Measurements from ENCODE around the gene DSG4. TPM values are rescaled to one million over a fixed set of nuclear protein-coding genes. Genes with fewer than 3 reads are reported as not detected.
"Not testable (repeated sequence)": the region's sequence is repeated elsewhere in the genome, so short reads cannot be mapped to it uniquely, and the experiment has no call there.

The DSG4 gene, protein sequence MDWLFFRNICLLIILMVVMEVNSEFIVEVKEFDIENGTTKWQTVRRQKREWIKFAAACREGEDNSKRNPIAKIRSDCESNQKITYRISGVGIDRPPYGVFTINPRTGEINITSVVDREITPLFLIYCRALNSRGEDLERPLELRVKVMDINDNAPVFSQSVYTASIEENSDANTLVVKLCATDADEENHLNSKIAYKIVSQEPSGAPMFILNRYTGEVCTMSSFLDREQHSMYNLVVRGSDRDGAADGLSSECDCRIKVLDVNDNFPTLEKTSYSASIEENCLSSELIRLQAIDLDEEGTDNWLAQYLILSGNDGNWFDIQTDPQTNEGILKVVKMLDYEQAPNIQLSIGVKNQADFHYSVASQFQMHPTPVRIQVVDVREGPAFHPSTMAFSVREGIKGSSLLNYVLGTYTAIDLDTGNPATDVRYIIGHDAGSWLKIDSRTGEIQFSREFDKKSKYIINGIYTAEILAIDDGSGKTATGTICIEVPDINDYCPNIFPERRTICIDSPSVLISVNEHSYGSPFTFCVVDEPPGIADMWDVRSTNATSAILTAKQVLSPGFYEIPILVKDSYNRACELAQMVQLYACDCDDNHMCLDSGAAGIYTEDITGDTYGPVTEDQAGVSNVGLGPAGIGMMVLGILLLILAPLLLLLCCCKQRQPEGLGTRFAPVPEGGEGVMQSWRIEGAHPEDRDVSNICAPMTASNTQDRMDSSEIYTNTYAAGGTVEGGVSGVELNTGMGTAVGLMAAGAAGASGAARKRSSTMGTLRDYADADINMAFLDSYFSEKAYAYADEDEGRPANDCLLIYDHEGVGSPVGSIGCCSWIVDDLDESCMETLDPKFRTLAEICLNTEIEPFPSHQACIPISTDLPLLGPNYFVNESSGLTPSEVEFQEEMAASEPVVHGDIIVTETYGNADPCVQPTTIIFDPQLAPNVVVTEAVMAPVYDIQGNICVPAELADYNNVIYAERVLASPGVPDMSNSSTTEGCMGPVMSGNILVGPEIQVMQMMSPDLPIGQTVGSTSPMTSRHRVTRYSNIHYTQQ
- under 1 TPM in 1 of 3 donors, not detected in 2; 0.01 TPM for polyA plus RNA-seq

DNA sequence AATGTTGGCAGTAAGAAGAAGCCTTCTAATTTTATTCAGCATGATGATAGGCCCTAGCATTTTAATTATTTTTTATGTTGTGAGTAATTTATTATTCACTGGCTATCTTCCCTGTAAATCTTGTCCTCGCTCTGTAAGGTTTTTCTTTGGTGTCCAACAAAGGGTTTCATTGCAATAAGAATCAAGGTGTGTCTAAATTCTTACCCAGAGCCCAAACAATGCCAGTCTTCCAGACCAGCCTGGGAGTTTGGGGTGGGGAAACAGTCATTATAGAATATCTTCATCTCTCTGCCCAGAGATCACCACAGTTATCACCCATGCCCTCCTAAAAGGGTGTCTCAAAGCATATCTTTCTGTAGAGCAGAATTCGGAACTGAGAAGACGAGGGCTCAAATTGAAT is at the start of gene DSG4:
Gene DSG4 (plus strand): TSS at position 301 of the 400 bp plus-strand sequence. CDS start 135 bp downstream, outside the sequence.
- 87 to 93% (median 91%) methylated on average over 3 of the region's 3 CpGs for WGBS, 3 donors

DNA sequence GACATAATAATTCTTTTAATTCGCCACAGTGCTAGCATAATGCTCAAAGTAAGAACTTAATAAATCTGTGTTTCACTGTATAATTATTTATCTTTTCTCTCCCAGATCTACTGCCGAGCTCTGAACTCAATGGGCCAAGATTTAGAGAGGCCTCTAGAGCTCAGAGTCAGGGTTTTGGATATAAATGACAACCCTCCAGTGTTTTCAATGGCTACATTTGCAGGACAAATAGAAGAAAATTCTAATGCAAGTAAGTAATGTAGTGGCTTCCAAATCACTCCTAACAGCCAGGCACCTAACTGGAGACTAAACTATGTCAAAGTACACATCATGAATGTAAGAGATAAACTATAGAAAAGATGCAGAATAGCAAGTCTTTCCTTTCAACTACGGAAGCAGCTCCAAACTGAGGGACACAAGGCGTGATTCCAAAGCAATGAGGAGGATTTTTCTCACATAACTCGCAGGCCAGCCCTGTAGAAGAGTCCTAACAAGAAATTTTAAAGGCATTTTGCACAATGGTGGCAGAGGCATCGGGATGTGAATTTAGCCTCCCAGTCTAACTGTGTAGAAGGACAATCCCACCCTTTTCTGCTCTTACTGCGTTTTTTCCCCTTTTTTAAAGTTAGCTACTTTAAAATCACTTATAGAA is 46.7 kb upstream of the DSG4 start:
- 75 to 84% (median 83%) methylated on average over 7 of the region's 7 CpGs for WGBS, 3 donors
- H3K27ac ChIP-seq (ENCODE audit: low read depth, low read length), result no peak overlapping the region

More for the DNA sequence above, at the start of gene DSG4:
- no peak within 1 kb of the TSS for H3K27ac ChIP-seq (ENCODE audit: low read depth, low read length)

DNA sequence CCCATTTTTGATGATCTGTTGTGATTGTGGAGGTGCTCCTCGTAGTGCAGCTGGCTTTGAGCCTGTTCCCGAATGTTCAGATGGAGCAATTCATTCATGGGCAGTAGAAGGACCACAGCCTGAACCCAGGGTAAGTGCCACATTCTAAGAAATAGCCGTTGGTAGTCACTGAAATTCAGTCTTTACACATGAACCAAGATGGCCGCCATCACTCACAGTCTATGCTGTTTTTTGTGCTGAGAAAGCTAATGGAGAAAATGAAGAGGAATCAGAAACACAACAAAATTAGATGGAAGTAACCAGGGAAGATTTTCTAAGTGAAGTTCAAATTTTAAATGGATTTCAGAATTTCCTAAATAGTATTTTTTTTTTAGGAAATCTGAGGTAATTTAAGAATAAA is 33.1 kb upstream of the DSG4 start:
- WGBS, 3 donors, result 86 to 88% (median 88%) methylated on average over 4 of the region's 4 CpGs

DNA sequence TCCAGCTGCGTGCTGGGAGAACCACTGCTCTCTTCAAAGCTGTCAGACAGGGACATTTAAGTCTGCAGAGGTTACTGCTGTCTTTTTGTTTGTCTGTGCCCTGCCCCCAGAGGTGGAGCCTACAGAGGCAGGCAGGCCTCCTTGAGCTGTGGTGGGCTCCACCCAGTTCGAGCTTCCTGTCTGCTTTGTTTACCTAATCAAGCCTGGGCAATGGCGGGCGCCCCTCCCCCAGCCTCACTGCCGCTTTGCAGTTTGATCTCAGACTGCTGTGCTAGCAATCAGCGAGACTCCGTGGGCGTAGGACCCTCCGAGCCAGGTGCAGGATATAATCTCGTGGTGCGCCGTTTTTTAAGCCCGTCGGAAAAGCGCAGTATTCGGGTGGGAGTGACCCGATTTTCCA is 23.2 kb upstream of the DSG4 start:
- not testable (repeated sequence) for H3K27ac ChIP-seq (ENCODE audit: low read depth, low read length)
- 49 to 63% (median 59%) methylated on average over 2 to 4 of the region's 17 CpGs for WGBS, 3 donors

More for the DNA sequence above, 33.1 kb upstream of the DSG4 start:
- no peak overlapping the region for H3K27ac ChIP-seq (ENCODE audit: low read depth, low read length)

DNA sequence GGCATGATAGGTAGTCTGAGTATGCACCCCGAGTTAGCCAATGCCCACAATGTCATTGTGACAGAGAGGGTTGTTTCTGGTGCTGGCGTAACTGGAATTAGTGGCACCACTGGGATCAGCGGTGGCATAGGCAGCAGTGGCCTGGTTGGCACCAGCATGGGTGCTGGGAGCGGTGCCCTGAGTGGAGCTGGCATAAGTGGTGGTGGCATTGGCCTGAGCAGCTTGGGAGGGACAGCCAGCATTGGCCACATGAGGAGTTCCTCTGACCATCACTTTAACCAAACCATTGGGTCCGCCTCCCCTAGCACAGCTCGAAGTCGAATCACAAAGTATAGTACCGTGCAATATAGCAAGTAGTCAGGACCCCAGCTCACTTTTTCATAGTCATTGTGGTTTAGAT is 21.6 kb upstream of the DSG4 start:
- H3K27ac ChIP-seq (ENCODE audit: low read depth, low read length), result no peak overlapping the region
- WGBS, 3 donors, result 92 to 95% (median 94%) methylated on average over 8 of the region's 8 CpGs

DNA sequence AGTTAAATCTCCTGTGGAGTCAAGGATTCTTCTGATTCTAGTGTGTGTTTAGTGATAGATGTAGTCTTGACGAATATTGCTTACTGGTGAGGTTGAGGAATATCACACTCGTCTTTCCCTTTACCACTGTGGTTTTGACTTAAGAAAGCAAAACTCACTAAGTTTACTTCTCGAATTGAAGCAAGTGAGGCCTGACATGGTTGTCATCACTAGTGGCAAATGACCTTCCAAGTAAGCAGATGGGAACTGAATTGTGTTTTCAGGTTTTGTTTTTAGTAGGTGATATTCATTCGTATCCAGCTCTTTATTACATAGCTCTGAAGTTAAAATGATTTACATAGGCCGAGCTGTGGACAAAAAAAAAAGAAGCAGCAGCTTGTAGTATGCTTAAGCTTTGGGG is 20.6 kb upstream of the DSG4 start:
- no peak overlapping the region for H3K27ac ChIP-seq (ENCODE audit: low read depth, low read length)
- WGBS, 3 donors, result 81 to 90% (median 85%) methylated on average over 5 of the region's 5 CpGs

DNA sequence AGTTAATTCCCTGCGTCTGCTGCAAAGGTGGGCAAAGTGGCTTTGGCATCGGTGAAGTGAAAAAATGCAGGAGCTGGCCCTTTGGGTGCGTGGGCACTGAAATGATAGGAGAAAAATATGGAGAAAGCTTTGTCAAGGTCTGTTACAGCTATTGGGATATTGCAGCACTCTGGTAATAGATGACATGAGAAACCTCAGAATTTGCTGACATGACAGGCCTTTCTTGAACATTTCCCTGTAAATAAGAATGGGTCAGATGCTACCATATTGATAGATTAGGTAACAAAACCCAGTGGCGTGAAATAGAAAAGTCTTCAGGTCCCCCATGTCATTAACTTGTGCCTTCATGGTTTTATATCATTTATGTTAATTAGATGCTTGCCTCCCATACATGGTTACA is 12.4 kb upstream of the DSG4 start:
- no peak overlapping the region for H3K27ac ChIP-seq (ENCODE audit: low read depth, low read length)
- WGBS, 3 donors, result 94 to 96% (median 95%) methylated on average over 4 of the region's 4 CpGs

DNA sequence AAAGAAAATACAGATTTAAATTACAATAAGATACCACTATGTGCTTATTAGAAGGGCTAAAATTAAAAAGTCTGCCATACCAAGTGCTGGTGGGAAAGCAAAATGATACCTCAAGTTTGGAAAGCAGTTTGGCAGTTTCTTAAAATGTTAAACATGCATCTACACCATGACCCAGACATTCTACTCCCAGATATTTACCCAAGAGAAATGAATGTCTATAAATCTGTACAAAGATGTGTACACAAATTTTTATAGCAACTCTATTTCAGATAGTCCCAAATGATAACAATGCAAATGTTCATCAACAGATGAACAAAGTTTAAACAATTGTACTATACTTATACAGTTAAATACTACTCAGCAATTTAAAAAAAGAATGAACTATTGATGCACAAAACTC is 7.1 kb upstream of the DSG4 start:
- no peak overlapping the region for H3K27ac ChIP-seq (ENCODE audit: low read depth, low read length)

DNA sequence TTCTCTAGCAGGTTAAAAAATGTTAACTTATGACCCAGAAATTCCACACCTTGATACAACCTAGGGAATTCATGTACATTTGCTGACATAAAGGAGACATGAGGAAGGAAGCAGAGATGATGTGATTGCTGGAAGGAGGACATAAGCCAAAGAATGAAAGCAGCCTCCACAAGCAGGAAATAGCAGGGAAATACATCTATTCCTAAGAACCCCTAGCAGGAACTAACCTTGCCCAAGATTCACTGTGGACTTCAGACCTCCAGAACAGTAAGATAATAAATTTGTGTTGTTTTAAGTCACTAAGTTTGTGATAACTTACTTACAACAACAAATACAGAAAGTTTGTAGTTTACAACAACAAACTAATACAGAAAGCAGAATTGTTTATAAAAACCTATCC is 4.6 kb upstream of the DSG4 start:
- no peak overlapping the region for H3K27ac ChIP-seq (ENCODE audit: low read depth, low read length)

DNA sequence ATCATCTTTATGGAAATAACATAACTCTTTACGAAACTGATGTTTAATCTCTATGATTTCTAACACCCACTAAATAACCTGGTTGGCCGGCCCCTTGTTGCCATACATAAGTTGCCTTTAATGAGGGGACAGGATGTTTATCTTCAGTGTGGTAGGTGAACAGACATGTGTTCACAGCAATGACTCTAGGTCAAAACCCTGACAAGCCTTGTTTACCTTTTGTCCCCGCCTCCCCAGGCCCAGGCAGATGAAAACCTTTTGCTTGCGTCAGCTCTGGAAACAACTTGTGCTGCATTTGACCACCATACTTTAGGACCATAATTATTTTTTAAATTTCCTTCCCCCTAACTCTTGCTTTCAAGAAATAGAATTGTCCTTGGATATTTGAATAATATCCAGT is 2.9 kb upstream of the DSG4 start:
- WGBS, 3 donors, result 75 to 92% (median 90%) methylated on average over 4 of the region's 4 CpGs
- H3K27ac ChIP-seq (ENCODE audit: low read depth, low read length), result no peak overlapping the region

DNA sequence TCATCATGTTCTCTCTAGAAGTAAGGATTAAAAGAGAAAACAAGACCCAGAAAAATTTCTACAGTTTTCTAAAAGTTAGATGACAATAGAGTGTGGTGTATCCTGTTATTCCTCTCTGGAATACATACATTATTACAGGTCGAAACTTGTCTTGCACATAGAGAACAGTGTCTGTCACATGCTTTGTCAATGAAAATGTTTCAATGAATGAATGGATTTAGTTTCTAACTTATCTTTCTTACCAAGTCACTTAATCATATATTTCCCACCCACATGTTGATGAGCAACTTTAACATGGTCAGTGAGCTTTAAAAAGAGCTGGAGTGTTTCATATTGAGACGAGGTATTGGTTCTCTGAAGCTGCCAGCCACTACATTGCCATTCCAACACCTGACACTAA is 4.3 kb downstream of the DSG4 start:
- 79 to 90% (median 90%) methylated on average over 2 of the region's 2 CpGs for WGBS, 3 donors
- no peak overlapping the region for H3K27ac ChIP-seq (ENCODE audit: low read depth, low read length)

DNA sequence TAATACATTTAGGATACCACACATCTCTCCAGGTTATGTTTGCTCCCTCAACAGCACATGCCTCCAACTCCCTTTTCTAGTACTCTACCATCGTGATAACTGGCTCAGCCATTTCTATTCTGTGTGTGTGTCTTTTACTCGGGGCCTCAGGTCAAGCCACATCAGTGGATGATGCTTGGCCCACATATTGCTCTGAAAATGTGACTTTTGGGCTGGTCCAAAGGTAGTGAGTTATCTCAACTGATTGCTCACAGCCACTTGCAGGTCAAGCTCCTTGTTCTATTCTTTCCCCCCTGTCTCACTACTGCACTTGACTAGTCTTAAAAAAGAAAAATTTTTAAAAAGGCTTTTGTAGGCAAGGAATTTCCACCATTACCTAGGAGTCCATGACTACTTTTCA is 5.5 kb downstream of the DSG4 start:
- 79 to 90% (median 88%) methylated on average over 2 of the region's 2 CpGs for WGBS, 3 donors
- no peak overlapping the region for H3K27ac ChIP-seq (ENCODE audit: low read depth, low read length)

DNA sequence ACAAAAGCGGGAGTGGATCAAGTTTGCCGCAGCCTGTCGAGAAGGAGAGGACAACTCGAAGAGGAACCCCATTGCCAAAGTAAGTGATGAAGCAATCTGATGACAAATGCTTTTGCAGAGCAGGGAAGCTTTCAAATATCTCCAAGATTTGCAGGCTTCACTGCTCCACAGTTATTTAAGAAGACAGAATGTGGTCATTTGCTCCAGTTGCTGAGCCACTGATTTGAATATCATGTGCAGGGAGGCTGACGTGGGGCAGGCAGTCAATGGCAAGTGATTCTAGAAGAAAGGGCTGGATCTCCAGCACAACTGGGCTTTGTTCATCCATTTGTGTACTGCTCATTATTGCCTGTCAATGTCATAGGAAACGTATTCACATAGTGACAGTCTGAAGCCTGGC is 10.2 kb downstream of the DSG4 start:
- 79 to 88% (median 84%) methylated on average over 6 of the region's 6 CpGs for WGBS, 3 donors
- no peak overlapping the region for H3K27ac ChIP-seq (ENCODE audit: low read depth, low read length)

DNA sequence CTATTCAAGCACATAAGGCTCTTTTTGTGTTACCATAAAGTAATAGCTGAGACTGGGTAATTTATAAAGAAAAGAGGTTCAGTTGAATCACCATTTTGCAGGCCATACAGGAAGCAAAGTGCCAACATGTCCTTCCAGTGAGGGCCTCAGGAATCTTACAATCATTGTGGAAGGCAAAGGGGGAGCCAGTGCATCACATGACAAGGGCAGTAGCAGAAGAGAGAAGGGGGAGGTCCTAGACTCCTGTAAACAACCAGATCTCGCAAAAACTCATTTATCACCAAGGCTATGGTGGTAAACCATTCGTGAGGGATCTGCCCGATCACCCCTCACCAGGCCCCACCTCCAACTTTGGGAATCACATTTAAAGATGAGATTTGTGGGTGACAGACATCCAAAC is 16.7 kb downstream of the DSG4 start:
- 77 to 93% (median 92%) methylated on average over 3 of the region's 3 CpGs for WGBS, 3 donors
- H3K27ac ChIP-seq (ENCODE audit: low read depth, low read length), result no peak overlapping the region

DNA sequence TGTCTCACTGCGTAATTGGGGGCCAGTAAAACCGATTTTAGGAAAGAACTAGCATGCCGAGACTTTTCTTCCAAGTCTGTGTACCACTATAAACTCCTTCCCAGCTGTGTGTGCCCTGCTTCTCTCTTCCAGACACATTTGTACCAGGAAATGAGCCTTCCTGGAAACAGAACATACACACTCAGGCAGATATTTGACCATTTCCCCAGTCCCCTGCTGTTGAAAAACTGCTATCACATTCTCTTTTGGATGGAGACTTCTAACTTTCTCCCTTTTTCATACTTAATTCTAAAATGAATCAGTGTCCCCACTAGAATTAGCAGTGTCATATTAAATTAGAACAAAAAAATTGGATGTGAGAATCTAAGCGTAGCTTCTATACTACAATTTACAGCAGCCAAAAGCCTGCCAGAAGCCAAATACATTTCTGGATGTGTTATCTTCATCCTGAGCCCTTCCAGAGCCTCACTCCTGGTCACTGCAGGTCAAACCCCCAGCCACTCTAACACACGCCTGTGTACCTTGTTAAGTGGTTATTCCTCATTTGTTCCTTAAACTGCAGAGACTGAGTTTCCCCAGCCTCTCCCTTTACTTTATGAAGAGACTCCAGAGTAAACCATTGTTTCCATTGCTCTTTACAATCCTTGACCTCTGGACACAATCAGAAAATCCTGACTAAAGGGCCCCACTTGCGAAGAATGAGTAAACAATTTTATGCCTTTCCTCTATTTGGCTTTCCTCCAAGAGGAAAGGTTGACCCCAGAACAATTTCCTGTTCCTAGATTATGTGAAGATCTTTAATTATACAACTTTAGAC is 20.4 kb downstream of the DSG4 start:
- H3K27ac ChIP-seq (ENCODE audit: low read depth, low read length), result no peak overlapping the region
- whole genome bisulfite sequencing, 3 donors, result 45 to 57% (median 47%) methylated on average over 6 of the region's 6 CpGs

DNA sequence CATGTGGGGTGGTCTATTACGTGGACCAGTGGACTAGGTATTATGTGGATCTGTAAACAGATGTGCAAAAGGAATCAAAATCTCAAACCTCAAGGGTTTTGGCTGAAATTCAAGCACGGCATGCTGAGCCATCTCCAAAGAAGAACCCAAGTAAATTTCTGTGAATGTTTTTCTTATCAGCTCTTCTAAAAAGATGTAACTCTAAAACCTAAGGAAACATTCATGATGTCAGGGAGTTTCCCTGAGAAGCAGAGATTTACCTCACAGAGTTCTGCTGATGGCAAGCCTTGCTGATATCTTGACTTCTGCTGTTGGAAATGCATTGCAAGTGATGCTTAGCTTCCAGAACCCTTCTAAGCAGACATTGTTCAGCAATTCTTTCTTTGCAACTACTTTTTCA is 21.6 kb downstream of the DSG4 start:
- no peak overlapping the region for H3K27ac ChIP-seq (ENCODE audit: low read depth, low read length)
- WGBS, 3 donors, result 50 to 63% (median 53%) methylated on average over 2 of the region's 2 CpGs

DNA sequence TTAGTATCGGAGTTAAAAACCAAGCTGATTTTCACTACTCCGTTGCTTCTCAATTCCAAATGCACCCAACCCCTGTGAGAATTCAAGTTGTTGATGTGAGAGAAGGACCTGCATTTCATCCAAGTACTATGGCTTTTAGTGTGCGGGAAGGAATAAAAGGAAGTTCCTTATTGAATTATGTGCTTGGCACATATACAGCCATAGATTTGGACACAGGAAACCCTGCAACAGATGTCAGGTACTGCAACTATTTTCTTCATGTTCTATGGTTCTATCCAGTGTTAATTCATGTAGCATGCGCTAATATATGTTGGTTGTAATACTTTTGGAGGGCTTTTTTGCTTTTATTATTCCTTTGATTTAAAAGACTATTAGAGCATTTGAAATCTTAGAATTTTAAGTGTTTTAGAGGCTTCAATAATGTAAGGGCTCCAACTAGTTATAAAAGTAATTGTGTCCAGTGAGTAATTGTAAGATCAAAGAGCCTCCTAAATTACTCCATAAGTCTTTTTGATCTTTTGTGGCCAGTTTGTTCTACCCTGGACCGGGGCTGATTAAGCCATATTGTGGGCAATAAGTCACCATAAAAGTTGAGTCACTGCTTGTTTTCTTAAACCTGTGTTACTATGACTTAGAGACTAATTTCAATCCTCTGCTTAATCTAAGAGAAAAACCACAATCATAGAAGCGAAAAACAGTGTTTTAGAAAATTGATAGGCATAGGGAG is 22.9 kb downstream of the DSG4 start:
- no peak overlapping the region for H3K27ac ChIP-seq (ENCODE audit: low read depth, low read length)
- WGBS, 3 donors, result 27 to 80% (median 35%) methylated on average over 6 of the region's 6 CpGs

Data from adipose tissue (tissue), 3 donors.